GM12891 (cell line): ENCODE data around the gene PSMB10.

Experiments used
- PAX5 ChIP-seq: IDR thresholded peaks from 2 replicates; pipeline ENCODE4 v1.6.1; 2011; ENCODE audit warnings: low read length, moderate library complexity, mild to moderate bottlenecking; ENCODE audit not compliant: insufficient read depth, severe bottlenecking
- POLR2A ChIP-seq: IDR thresholded peaks from 2 replicates; pipeline ENCODE4 v1.6.1; 2011; ENCODE audit warnings: low read depth, low read length, control low read depth
- POLR2AphosphoS5 ChIP-seq: IDR thresholded peaks from 2 replicates; pipeline ENCODE4 v1.6.1; 2011; ENCODE audit warnings: low read depth, low read length, control low read depth
- TAF1 ChIP-seq: IDR thresholded peaks from 2 replicates; pipeline ENCODE4 v1.6.1; 2011; ENCODE audit warnings: low read depth, low read length, control low read depth

DNA sequence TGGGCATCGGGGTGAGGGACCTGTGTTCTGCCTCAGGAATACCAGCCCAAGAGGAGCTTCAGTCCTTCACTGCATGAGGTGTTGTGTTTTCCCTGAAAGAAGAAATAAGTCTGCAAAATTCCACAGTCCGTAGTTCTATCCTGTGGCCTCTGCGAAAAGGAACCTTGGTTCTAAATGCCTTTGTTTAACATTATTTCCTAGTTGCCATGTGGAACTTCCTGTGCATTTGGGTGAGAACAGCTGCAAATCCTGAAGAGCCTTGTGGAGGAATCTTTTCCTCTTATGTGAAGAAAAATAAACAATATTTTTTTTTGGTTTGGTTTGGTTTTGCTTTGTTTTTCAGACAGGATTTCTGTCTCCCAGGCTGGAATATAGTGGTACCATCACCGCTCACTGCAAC is 33.8 kb downstream of the PSMB10 start:
- TF ChIP-seq POLR2AphosphoS5 (no peak), TAF1 (no peak), PAX5 (no peak), POLR2A (no peak)
